ENCODE data around the gene EDA. TPM values are rescaled to one million over a fixed set of nuclear protein-coding genes. Genes with fewer than 3 reads are reported as not detected.
A peak's percentile ranks its signal among the peaks of the same experiment; 100 is the strongest.

The EDA gene
- total RNA-seq, 1 experiment from 2014 or later = 0.15 TPM

DNA sequence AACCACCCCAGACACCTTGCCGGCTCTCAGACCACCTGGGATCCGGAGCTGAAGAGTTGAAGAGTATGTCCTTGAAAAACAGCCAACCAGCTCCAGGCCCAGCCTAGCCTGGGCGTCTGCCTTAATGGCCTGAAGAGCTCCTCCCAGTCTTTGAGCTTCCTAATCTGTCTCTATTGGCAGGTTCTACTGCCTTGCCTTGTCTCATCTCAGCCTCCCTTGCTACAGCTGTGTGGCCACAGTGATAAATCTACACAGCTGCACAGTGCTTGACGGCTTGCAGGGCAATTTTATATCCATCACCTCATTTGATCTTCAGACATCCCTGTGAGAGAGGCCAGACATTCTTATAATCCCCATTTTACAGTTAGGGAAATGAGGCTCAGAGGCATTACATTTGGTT is 413.9 kb downstream of the EDA start:
- intact Hi-C loops (cut with micrococcal nuclease) = loop anchor here (1.0 to 5.0 kb wide), 2 partner anchors 413 to 537 kb away; partner anchors contain the start of gene EDA
- ATAC-seq (no peak), DNase-seq (no peak)
- Histone ChIP-seq H3K4me3 (ENCODE audit: low read length) (no peak overlapping the region), H3K27me3 (ENCODE audit: low read length) (no peaks in the 10 kb centered on the region), H4K20me1 (ENCODE audit: low read length) (no peaks in the 10 kb centered on the region), H3K9me2 (replicated peaks; ENCODE audit: low read length) (no peaks in the 10 kb centered on the region), H2AFZ (ENCODE audit: low read length) (no peak overlapping the region), H3K4me1 (ENCODE audit: insufficient read depth, low read length) (no peaks in the 10 kb centered on the region), H3K36me3 (ENCODE audit: low read depth, low read length) (no peaks in the 10 kb centered on the region), H3F3A (ENCODE audit: low read length, unreplicated experiment) (no peaks in the 10 kb centered on the region), H3K9ac (ENCODE audit: low read length) (no peak overlapping the region), H3K79me2 (ENCODE audit: low read length) (no peaks in the 10 kb centered on the region), H3K27ac (ENCODE audit: low read length) (no peak overlapping the region), H3K9me3 (ENCODE audit: low read length) (no peaks in the 10 kb centered on the region), H3K4me2 (ENCODE audit: low read length) (no peak overlapping the region)
- TF ChIP-seq, protein P1, sequence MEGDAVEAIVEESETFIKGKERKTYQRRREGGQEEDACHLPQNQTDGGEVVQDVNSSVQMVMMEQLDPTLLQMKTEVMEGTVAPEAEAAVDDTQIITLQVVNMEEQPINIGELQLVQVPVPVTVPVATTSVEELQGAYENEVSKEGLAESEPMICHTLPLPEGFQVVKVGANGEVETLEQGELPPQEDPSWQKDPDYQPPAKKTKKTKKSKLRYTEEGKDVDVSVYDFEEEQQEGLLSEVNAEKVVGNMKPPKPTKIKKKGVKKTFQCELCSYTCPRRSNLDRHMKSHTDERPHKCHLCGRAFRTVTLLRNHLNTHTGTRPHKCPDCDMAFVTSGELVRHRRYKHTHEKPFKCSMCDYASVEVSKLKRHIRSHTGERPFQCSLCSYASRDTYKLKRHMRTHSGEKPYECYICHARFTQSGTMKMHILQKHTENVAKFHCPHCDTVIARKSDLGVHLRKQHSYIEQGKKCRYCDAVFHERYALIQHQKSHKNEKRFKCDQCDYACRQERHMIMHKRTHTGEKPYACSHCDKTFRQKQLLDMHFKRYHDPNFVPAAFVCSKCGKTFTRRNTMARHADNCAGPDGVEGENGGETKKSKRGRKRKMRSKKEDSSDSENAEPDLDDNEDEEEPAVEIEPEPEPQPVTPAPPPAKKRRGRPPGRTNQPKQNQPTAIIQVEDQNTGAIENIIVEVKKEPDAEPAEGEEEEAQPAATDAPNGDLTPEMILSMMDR (conservative IDR thresholded peaks at IDR 0.05; ENCODE audit: low read depth, low read length) = no peak
- TF ChIP-seq EZH2phosphoT487 (IDR thresholded peaks at IDR 0.05; ENCODE audit: borderline replicate concordance, low read length) (no peak), EZH2 (IDR thresholded peaks at IDR 0.05; ENCODE audit: low read length, unreplicated experiment) (no peak)
- BruUV-seq (replicated peaks) = no TSS peak
- ChIA-PET CTCF (interaction anchor here (1.0 to 1.1 kb wide), 2 partner anchors 66 to 68 kb away, joined by 3 to 5 read pairs; no protein-coding TSS in a partner anchor), POLR2A (ENCODE audit: unreplicated experiment) (no interaction called here)

DNA sequence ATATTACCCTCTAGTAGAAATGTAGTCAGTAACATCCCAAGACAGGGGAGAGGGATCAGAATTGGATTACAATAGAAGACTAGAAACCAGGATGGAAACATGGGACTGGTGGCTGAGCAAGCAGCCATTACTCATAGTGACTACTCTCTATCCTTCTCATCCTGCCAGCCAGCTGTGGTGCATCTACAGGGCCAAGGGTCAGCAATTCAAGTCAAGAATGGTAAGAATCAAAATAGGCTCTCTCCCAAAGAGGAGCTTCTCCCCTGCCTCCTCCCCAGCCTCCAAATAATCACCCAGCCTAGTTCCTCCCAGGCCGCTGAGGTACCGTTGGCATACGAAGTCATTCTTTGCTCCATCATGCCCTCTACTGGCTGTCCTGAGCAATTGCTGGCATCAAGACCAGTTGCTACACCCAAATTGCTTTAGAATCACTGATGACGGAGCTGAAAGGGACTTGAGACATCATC is 414.4 kb downstream of the EDA start:
- Histone ChIP-seq H3K9ac (ENCODE audit: low read length) (no peak overlapping the region), H3K36me3 (ENCODE audit: low read depth, low read length) (no peaks in the 10 kb centered on the region), H3K4me1 (ENCODE audit: insufficient read depth, low read length) (no peaks in the 10 kb centered on the region), H2AFZ (ENCODE audit: low read length) (no peak overlapping the region), H3K27me3 (ENCODE audit: low read length) (no peaks in the 10 kb centered on the region), H3K9me2 (replicated peaks; ENCODE audit: low read length) (no peaks in the 10 kb centered on the region), H3K79me2 (ENCODE audit: low read length) (no peaks in the 10 kb centered on the region), H3F3A (ENCODE audit: low read length, unreplicated experiment) (no peaks in the 10 kb centered on the region), H4K20me1 (ENCODE audit: low read length) (no peaks in the 10 kb centered on the region), H3K4me3 (ENCODE audit: low read length) (no peak overlapping the region), H3K27ac (ENCODE audit: low read length) (no peak overlapping the region), H3K9me3 (ENCODE audit: low read length) (no peaks in the 10 kb centered on the region), H3K4me2 (ENCODE audit: low read length) (no peak overlapping the region)
- ChIA-PET POLR2A (ENCODE audit: unreplicated experiment) (no interaction called here), CTCF (interaction anchor here (0.5 to 1.1 kb wide), 4 partner anchors 65 to 137 kb away, joined by 3 to 5 read pairs (median 4); no protein-coding TSS in a partner anchor)
- no TSS peak for BruUV-seq (replicated peaks)
- peak; percentile 69 for DNase-seq
- intact Hi-C loops (cut with micrococcal nuclease) = loop anchor here (1.0 to 5.0 kb wide), 2 partner anchors 413 to 537 kb away; partner anchors contain the start of gene EDA
- peak; percentile 50 for ATAC-seq
- TF ChIP-seq, protein P1 (conservative IDR thresholded peaks at IDR 0.05; ENCODE audit: low read depth, low read length) = peak; percentile 82
- TF ChIP-seq EZH2phosphoT487 (IDR thresholded peaks at IDR 0.05; ENCODE audit: borderline replicate concordance, low read length) = no peak
- TF ChIP-seq EZH2 (IDR thresholded peaks at IDR 0.05; ENCODE audit: low read length, unreplicated experiment) = no peak

DNA sequence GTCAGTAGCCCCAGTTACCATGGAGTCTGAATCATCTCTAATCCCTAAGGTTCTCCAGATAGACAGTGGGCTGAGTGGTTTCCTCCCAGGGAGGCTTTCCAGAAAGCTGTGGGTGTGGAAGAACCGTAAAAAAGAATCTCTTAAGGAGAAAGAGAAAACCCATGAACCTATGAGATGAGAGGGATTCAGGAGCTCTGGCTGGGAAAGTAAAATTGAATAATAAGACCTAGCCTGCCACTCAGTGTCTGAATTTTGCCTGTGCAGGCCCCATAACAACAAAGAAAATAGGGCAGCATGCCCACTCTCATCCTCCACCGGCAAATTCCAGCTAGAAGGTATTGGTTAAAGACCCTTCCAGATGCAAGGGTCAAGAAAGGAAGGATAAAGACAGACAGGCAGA is 416.9 kb downstream of the EDA start:
- Histone ChIP-seq H3K4me1 (ENCODE audit: insufficient read depth, low read length) (no peaks in the 10 kb centered on the region), H3K27ac (ENCODE audit: low read length) (no peak overlapping the region), H4K20me1 (ENCODE audit: low read length) (no peaks in the 10 kb centered on the region), H3K27me3 (ENCODE audit: low read length) (no peaks in the 10 kb centered on the region), H3F3A (ENCODE audit: low read length, unreplicated experiment) (no peaks in the 10 kb centered on the region), H3K9me2 (replicated peaks; ENCODE audit: low read length) (no peaks in the 10 kb centered on the region), H2AFZ (ENCODE audit: low read length) (no peak overlapping the region), H3K9me3 (ENCODE audit: low read length) (no peaks in the 10 kb centered on the region), H3K9ac (ENCODE audit: low read length) (no peak overlapping the region), H3K79me2 (ENCODE audit: low read length) (no peaks in the 10 kb centered on the region), H3K36me3 (ENCODE audit: low read depth, low read length) (no peaks in the 10 kb centered on the region), H3K4me2 (ENCODE audit: low read length) (no peak overlapping the region), H3K4me3 (ENCODE audit: low read length) (no peak overlapping the region)
- BruUV-seq (replicated peaks) = no TSS peak
- TF ChIP-seq, protein P1 (conservative IDR thresholded peaks at IDR 0.05; ENCODE audit: low read depth, low read length) = no peak
- DNase-seq (no peak), ATAC-seq (peak; percentile 28; the same call in 1 of the 2 replicates)
- intact Hi-C loops (cut with micrococcal nuclease) = loop anchor here (1.0 to 5.0 kb wide), 2 partner anchors 64 to 415 kb away; partner anchors contain the start of gene EDA
- ChIA-PET POLR2A (ENCODE audit: unreplicated experiment) (no interaction called here), CTCF (interaction anchor here (1.1 to 1.5 kb wide), 2 partner anchors 100 to 494 kb away, joined by 4 read pairs; partner anchors contain the start of gene IGBP1)

Measured in PC-3 (cell line).